ENCODE data around the gene FAM151B. TPM values are rescaled to one million over a fixed set of nuclear protein-coding genes. Genes with fewer than 3 reads are reported as not detected.

The FAM151B gene
- total RNA-seq, 2 experiments from 2014 or later = not detected

- no peaks in the 10 kb centered on the region for H3K9me3 ChIP-seq (ENCODE audit: low read length)
- H3K79me2 ChIP-seq (ENCODE audit: insufficient read depth, low read depth, low read length) = no peaks in the 10 kb centered on the region
- POLR2A ChIA-PET = no interaction called here
- DNase-seq (ENCODE audit: low spot score) = no peak
- H3K4me3 ChIP-seq (ENCODE audit: low read depth, low read length, poor library complexity, severe bottlenecking) = no peak overlapping the region
- no peak overlapping the region for H3K27ac ChIP-seq (ENCODE audit: low read depth, low read length, poor library complexity, severe bottlenecking)
- H3K36me3 ChIP-seq (ENCODE audit: insufficient read depth, low read length) = no peaks in the 10 kb centered on the region
- H3K4me1 ChIP-seq (ENCODE audit: insufficient read depth, low read length, poor library complexity, severe bottlenecking) = no peaks in the 10 kb centered on the region
- no peak overlapping the region for H3K4me2 ChIP-seq (ENCODE audit: low read length)
- BruUV-seq (replicated peaks) = no TSS peak
- CTCF ChIA-PET (ENCODE audit: unreplicated experiment) = no interaction called here
- no peak for TF ChIP-seq EZH2phosphoT487 (IDR thresholded peaks at IDR 0.05; ENCODE audit: borderline replicate concordance, low read depth, low read length)
- TF ChIP-seq, protein P1, sequence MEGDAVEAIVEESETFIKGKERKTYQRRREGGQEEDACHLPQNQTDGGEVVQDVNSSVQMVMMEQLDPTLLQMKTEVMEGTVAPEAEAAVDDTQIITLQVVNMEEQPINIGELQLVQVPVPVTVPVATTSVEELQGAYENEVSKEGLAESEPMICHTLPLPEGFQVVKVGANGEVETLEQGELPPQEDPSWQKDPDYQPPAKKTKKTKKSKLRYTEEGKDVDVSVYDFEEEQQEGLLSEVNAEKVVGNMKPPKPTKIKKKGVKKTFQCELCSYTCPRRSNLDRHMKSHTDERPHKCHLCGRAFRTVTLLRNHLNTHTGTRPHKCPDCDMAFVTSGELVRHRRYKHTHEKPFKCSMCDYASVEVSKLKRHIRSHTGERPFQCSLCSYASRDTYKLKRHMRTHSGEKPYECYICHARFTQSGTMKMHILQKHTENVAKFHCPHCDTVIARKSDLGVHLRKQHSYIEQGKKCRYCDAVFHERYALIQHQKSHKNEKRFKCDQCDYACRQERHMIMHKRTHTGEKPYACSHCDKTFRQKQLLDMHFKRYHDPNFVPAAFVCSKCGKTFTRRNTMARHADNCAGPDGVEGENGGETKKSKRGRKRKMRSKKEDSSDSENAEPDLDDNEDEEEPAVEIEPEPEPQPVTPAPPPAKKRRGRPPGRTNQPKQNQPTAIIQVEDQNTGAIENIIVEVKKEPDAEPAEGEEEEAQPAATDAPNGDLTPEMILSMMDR (conservative IDR thresholded peaks at IDR 0.05; ENCODE audit: low read length) = no peak
- H4K20me1 ChIP-seq (ENCODE audit: insufficient read depth, low read length) = no peaks in the 10 kb centered on the region
- H3K9me2 ChIP-seq (ENCODE audit: insufficient read depth, low read length) = no peaks in the 10 kb centered on the region
- intact Hi-C loops (cut with micrococcal nuclease; ENCODE audit: unreplicated experiment) = no loop called here
- H2AFZ ChIP-seq (ENCODE audit: low read length) = no peak overlapping the region
These were observed 28.9 kb downstream of the FAM151B start for GRCh38 chr5:80516826-80517225.

- no peaks in the 10 kb centered on the region for H4K20me1 ChIP-seq (ENCODE audit: insufficient read depth, low read length)
- POLR2A ChIA-PET = interaction anchor here (1.1 kb wide), 1 partner anchor 13 kb away, joined by 3 read pairs; no protein-coding TSS in a partner anchor
- no peaks in the 10 kb centered on the region for H3K4me1 ChIP-seq (ENCODE audit: insufficient read depth, low read length, poor library complexity, severe bottlenecking)
- no peak overlapping the region for H2AFZ ChIP-seq (ENCODE audit: low read length)
- H3K79me2 ChIP-seq (ENCODE audit: insufficient read depth, low read depth, low read length) = no peaks in the 10 kb centered on the region
- no peak overlapping the region for H3K4me2 ChIP-seq (ENCODE audit: low read length)
- H3K9me2 ChIP-seq (ENCODE audit: insufficient read depth, low read length) = no peaks in the 10 kb centered on the region
- no peak for DNase-seq (ENCODE audit: low spot score)
- H3K9me3 ChIP-seq (ENCODE audit: low read length) = no peaks in the 10 kb centered on the region
- no peak overlapping the region for H3K27ac ChIP-seq (ENCODE audit: low read depth, low read length, poor library complexity, severe bottlenecking)
- no TSS peak for BruUV-seq (replicated peaks)
- no peak for TF ChIP-seq EZH2phosphoT487 (IDR thresholded peaks at IDR 0.05; ENCODE audit: borderline replicate concordance, low read depth, low read length)
- TF ChIP-seq, protein P1 (conservative IDR thresholded peaks at IDR 0.05; ENCODE audit: low read length) = no peak
- no peak overlapping the region for H3K4me3 ChIP-seq (ENCODE audit: low read depth, low read length, poor library complexity, severe bottlenecking)
- H3K36me3 ChIP-seq (ENCODE audit: insufficient read depth, low read length) = no peaks in the 10 kb centered on the region
- CTCF ChIA-PET (ENCODE audit: unreplicated experiment) = no interaction called here
- intact Hi-C loops (cut with micrococcal nuclease; ENCODE audit: unreplicated experiment) = no loop called here
These were observed 52.8 kb downstream of the FAM151B start for GRCh38 chr5:80540691-80541090.

DNA sequence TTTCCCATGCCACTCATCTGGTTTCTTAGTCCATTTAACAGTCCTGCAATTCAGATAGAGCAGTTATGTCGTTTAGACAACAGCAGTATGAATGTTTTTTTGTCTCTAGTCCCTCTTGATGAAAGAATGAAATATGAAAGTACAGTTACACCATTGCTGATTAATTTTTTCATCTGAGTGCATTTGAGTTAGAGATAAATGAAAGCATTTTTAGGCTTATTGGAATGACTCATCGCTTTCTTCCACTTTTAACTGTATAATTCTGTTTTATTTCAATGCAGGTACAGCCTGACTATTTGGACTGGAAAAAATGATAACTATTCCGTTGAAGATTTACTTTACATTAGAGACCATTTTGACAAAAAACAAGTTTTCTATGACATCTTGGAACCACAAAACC lies 53.5 kb downstream of the FAM151B start:
- Histone ChIP-seq H3K9me3 (ENCODE audit: low read length) (no peaks in the 10 kb centered on the region), H3K27ac (ENCODE audit: low read depth, low read length, poor library complexity, severe bottlenecking) (no peak overlapping the region), H3K36me3 (ENCODE audit: insufficient read depth, low read length) (no peaks in the 10 kb centered on the region), H2AFZ (ENCODE audit: low read length) (no peak overlapping the region), H3K4me1 (ENCODE audit: insufficient read depth, low read length, poor library complexity, severe bottlenecking) (no peaks in the 10 kb centered on the region), H3K9me2 (ENCODE audit: insufficient read depth, low read length) (no peaks in the 10 kb centered on the region), H3K4me2 (ENCODE audit: low read length) (no peak overlapping the region), H4K20me1 (ENCODE audit: insufficient read depth, low read length) (no peaks in the 10 kb centered on the region), H3K79me2 (ENCODE audit: insufficient read depth, low read depth, low read length) (no peaks in the 10 kb centered on the region), H3K4me3 (ENCODE audit: low read depth, low read length, poor library complexity, severe bottlenecking) (no peak overlapping the region)
- BruUV-seq (replicated peaks) = no TSS peak
- ChIA-PET POLR2A (interaction anchor here (1.1 kb wide), 1 partner anchor 14 kb away, joined by 3 read pairs; no protein-coding TSS in a partner anchor), CTCF (ENCODE audit: unreplicated experiment) (no interaction called here)
- TF ChIP-seq, protein P1 (conservative IDR thresholded peaks at IDR 0.05; ENCODE audit: low read length) = no peak
- TF ChIP-seq EZH2phosphoT487 (IDR thresholded peaks at IDR 0.05; ENCODE audit: borderline replicate concordance, low read depth, low read length) = no peak
- intact Hi-C loops (cut with micrococcal nuclease; ENCODE audit: unreplicated experiment) = no loop called here
- no peak for DNase-seq (ENCODE audit: low spot score)

Measured in OCI-LY7 (cell line).